ENCODE results near the gene SLC18A3. TPM values are rescaled to one million over a fixed set of nuclear protein-coding genes. Genes with fewer than 3 reads are reported as not detected.

SLC18A3 gene
- total RNA-seq, 2 experiments from 2014 or later: not detected

GRCh38 chr10:49596493-49596809, 13.7 kb upstream of the SLC18A3 start:
- H3K4me1 ChIP-seq (ENCODE audit: insufficient read depth, low read length): no peaks in the 10 kb centered on the region
- ChIA-PET CTCF (no interaction called here), POLR2A (no interaction called here)
- ATAC-seq (ENCODE audit: poor library complexity) (no peak), DNase-seq (no peak)
- TF ChIP-seq CTCF (IDR thresholded peaks at IDR 0.05): no peak
- no peak overlapping the region for H3K4me3 Mint-ChIP-seq
- H3K4me1 Mint-ChIP-seq (ENCODE audit: low read depth): no peaks in the 10 kb centered on the region
- peaks cover 4 to 8% of the 10 kb centered on the region in 2 experiments for H3K27me3 ChIP-seq (ENCODE audit: control insufficient read depth in 1 of 2, insufficient read depth in 2 of 2, low read length in 2 of 2)
- H3K9me3 Mint-ChIP-seq: no peaks in the 10 kb centered on the region
- H3K4me3 ChIP-seq (ENCODE audit: low read length): no peak overlapping the region
- no peak overlapping the region for H3K27ac Mint-ChIP-seq
- no peak overlapping the region for H3K27ac ChIP-seq (ENCODE audit: low read depth in 1 of 2, low read length in 2 of 2)
- intact Hi-C loops (cut with DNase I, micrococcal nuclease): loop anchor here in 1 of 2 experiments (10.0 kb wide), 2 partner anchors 192 to 628 kb away; no protein-coding TSS in a partner anchor
- peaks cover 58% of the 10 kb centered on the region for H3K27me3 Mint-ChIP-seq
- no peaks in the 10 kb centered on the region for H3K36me3 ChIP-seq (ENCODE audit: insufficient read depth, low read length)
- no peaks in the 10 kb centered on the region for H3K36me3 Mint-ChIP-seq (ENCODE audit: low read depth)
- no peaks in the 10 kb centered on the region for H3K9me3 ChIP-seq (ENCODE audit: control insufficient read depth in 1 of 2, insufficient read depth in 1 of 2, low read length in 2 of 2)

GRCh38 chr10:49596836-49597235, 13.3 kb upstream of the SLC18A3 start:
- Histone ChIP-seq H3K4me3 (ENCODE audit: low read length) (no peak overlapping the region), H3K27me3 (ENCODE audit: control insufficient read depth in 1 of 2, insufficient read depth in 2 of 2, low read length in 2 of 2) (peaks cover 2 to 11% of the 10 kb centered on the region in 2 experiments), H3K9me3 (ENCODE audit: control insufficient read depth in 1 of 2, insufficient read depth in 1 of 2, low read length in 2 of 2) (no peaks in the 10 kb centered on the region), H3K4me1 (ENCODE audit: insufficient read depth, low read length) (no peaks in the 10 kb centered on the region), H3K36me3 (ENCODE audit: insufficient read depth, low read length) (no peaks in the 10 kb centered on the region), H3K27ac (ENCODE audit: low read depth in 1 of 2, low read length in 2 of 2) (no peak overlapping the region)
- no peak for TF ChIP-seq CTCF (IDR thresholded peaks at IDR 0.05)
- intact Hi-C loops (cut with DNase I, micrococcal nuclease): loop anchor here in 1 of 2 experiments (10.0 kb wide), 2 partner anchors 192 to 628 kb away; no protein-coding TSS in a partner anchor
- no peak for DNase-seq
- no peaks in the 10 kb centered on the region for H3K36me3 Mint-ChIP-seq (ENCODE audit: low read depth)
- ChIA-PET POLR2A (no interaction called here), CTCF (no interaction called here)
- H3K27me3 Mint-ChIP-seq: peaks cover 58% of the 10 kb centered on the region
- H3K27ac Mint-ChIP-seq: no peak overlapping the region
- ATAC-seq (ENCODE audit: poor library complexity): no peak
- no peak overlapping the region for H3K4me3 Mint-ChIP-seq
- no peaks in the 10 kb centered on the region for H3K9me3 Mint-ChIP-seq
- H3K4me1 Mint-ChIP-seq (ENCODE audit: low read depth): no peaks in the 10 kb centered on the region

- POLR2A ChIA-PET: no interaction called here
- no peak overlapping the region for H3K27ac ChIP-seq (ENCODE audit: low read depth in 1 of 2, low read length in 2 of 2)
- H3K4me3 ChIP-seq (ENCODE audit: low read length): no peak overlapping the region
- no peak overlapping the region for H3K4me3 Mint-ChIP-seq
- CTCF ChIA-PET: no interaction called here
- H3K36me3 Mint-ChIP-seq (ENCODE audit: low read depth): no peaks in the 10 kb centered on the region
- intact Hi-C loops (cut with DNase I, micrococcal nuclease): loop anchor here in 1 of 2 experiments (10.0 kb wide), 2 partner anchors 193 to 627 kb away; no protein-coding TSS in a partner anchor
- no peak for ATAC-seq (ENCODE audit: poor library complexity)
- no peaks in the 10 kb centered on the region for H3K4me1 Mint-ChIP-seq (ENCODE audit: low read depth)
- no peaks in the 10 kb centered on the region for H3K4me1 ChIP-seq (ENCODE audit: insufficient read depth, low read length)
- no peaks in the 10 kb centered on the region for H3K9me3 ChIP-seq (ENCODE audit: control insufficient read depth in 1 of 2, insufficient read depth in 1 of 2, low read length in 2 of 2)
- H3K9me3 Mint-ChIP-seq: no peaks in the 10 kb centered on the region
- no peak for DNase-seq
- peaks cover 63% of the 10 kb centered on the region for H3K27me3 Mint-ChIP-seq
- TF ChIP-seq CTCF (IDR thresholded peaks at IDR 0.05): no peak
- H3K27me3 ChIP-seq (ENCODE audit: control insufficient read depth in 1 of 2, insufficient read depth in 2 of 2, low read length in 2 of 2): peaks cover 9 to 11% of the 10 kb centered on the region in 2 experiments
- no peak overlapping the region for H3K27ac Mint-ChIP-seq
- H3K36me3 ChIP-seq (ENCODE audit: insufficient read depth, low read length): no peaks in the 10 kb centered on the region
Observed at GRCh38 chr10:49597426-49598163, 12.5 kb upstream of the SLC18A3 start.
